NCI-H2171 (cell line): ENCODE data around the gene COQ3.
A peak's percentile ranks its signal among the peaks of the same experiment; 100 is the strongest.
"Not testable (repeated sequence)": the region's sequence is repeated elsewhere in the genome, so short reads cannot be mapped to it uniquely, and the experiment has no call there.

ENCODE experiments used
- DNase-seq: peaks from one replicate; lab custom pipeline; 2025; lab: John Stamatoyannopoulos, UW

COQ3 gene

GRCh38 chr6:99384507-99384906 lies 9.5 kb downstream of the COQ3 start:
- no peak for DNase-seq

- no peak for DNase-seq
Measured at GRCh38 chr6:99378636-99379035, 15.4 kb downstream of the COQ3 start.

DNA sequence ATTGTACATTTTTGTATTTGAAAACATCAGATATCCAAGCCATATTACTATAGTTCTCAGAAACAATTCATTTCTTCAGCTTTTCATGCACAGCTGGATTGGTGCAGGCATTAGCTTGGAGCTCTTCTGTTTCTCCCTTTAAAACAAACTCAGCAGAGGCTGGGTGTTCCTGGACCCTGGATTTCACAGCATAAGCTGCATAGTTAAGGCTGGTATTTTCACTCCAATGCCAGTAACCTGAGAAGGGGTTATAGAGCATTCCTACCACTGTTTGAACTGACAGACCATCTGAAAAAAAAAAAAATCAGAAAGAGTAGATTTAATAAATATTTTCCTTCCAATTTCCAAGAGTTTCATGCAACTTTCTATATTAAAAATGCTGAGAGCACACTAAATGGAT lies 24.5 kb downstream of the COQ3 start:
- DNase-seq, result no peak

DNA sequence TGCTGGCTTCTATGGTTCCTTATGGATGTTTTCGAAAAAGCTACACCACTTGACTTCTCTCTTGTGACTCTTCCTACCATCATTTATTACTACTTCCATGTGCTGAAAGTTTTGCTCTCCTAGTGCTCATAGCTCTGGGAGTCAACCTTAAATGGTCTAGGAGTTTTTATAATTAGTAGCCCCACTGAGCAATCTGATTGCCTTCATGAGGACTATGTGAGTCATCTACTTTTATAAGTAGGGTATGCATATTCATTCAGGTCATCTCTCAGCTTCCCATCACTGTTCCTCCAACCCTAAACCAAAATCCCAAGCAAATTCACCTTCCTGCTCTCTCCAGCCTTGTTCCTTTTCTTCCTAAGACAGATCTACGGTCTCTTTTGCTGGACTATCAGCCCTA lies 27.1 kb downstream of the COQ3 start:
- DNase-seq, result no peak

DNA sequence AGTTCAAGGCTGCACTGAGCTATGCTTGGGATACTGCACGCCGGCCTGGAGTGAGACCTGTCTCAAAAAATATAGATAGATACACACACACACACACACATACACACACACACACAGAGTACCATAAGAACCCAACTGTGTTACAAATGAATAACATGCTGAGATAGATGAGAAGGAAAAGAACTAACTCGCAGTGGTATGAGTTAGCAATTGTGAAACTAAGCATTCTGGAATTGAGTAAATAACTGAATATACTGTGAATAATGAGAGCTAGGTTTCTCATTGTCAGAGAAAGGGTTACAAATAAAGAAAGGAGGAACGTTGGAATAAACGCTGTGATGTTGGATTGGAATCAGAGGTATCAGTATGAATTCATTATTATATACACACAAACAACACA lies 30.0 kb downstream of the COQ3 start:
- no peak for DNase-seq

DNA sequence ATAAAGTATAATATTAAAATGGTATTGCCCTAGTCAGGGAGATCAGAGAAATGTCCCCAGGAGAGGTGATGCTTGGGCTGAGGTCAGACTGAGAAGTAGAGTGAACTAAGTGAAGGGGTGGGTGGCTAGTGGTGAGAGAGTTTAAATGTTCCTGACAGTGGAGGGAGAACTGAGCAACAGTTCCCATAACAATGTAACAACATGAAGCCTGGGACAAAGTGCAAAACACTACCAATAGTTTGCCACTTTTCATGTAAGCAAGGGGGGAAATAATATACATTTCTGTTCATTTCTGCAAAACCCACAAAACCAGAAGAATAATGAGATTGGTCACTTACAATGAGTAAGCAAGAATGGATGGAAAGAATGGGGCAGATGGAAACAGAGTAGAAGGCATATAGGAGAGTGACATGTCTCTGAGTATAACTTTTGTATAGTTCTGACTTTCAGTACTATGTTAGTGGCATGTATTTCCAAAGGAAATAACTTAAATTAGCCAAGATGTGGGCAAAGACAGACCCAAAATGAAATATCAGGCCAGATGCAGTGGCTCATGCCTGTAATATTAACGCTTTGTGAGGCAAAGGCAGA lies 31.2 kb downstream of the COQ3 start:
- DNase-seq, result no peak

GRCh38 chr6:99359800-99360199 lies 34.2 kb downstream of the COQ3 start:
- DNase-seq, result no peak

DNA sequence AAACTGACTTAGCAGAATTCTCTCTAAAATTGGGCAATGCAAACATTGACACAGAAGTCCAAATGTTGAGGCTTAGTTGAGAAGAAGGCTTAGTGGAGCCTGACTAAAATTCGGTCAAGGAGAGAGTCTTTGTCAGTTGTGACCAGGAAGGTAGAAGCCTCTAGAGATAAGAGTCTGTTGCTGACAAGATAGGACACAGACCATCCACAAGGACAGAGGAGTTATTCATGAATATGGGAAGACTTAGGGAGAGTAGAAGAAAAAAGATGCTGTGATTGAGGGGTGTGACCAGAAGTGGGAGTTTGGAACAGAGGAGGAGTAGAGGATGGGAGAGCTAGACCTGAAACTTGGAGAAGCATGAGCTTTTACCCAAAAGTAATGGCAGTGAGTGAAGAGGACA lies 37.4 kb downstream of the COQ3 start:
- DNase-seq, result no peak

GRCh38 chr6:99354983-99355382 lies 39.0 kb downstream of the COQ3 start:
- DNase-seq, result no peak

DNA sequence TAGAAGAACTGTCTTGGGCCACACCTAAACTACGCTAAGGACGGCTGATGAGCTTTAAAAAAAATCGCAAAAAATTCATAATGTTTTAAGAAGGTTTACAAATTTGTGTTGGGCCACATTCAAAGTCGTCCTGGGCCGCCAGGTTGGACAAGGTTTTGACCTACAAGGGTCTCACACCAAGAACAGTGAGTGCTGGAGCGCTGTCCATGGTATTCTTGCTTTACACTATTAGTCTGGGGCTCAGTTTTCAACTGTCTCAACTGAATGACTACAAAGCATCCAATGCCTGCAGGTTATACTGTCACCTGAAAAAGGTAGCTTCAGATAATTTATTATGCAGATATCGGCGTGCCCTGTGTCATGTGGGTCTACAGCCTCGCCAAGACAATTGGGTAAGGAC lies 40.9 kb downstream of the COQ3 start:
- DNase-seq, result no peak

- DNase-seq, result peak; percentile 5
Measured at GRCh38 chr6:99350573-99350972, 43.4 kb downstream of the COQ3 start.

DNA sequence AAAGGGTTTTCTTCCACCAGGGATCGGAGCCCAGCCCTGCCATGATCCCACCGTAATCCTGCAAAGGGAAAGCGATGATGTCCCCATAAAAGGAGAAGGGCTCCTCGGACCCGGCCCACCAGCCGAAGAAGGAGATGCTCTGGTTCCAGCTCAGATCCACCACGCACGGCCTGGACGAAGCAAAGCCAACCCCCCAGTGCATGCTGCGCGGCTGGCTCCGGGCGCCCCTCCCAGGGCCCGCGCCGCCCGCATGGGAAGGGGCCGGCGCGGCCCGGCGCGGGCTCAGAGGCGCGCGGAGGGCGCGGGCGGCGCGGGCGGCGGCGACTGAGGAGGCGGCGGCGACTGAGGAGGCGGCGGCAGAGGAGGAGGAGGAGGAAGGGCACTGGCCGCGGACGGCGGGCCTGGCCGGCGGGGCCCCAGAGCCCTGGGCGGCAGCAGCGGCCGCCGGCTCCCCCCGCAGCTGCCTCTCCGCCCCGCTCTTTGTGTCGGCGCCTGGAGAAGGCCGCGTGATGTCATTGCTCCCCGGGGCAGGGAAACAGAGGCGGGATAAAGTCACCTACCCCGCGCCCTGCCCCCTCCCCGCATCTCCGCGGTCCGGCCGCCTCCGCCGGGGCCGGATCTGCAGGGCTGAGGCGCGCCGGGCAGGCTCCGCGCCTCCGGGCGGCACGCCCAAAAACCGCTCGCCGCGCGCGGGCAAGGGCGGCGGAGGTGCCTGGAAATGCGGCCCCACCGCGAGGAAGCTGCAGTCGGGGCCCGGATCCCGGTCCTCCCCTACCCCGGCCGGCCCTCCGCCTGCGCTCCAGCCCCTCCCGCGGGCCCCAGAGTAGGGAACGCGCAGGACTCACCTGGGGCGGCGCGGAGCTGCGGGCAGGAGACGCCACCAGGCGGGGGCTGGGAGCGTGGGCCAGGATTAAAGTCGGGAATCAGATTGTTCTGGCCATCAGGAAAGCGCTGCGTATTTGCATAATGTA lies 44.5 kb downstream of the COQ3 start, which contains the start of gene FAXC:
FAXC (minus strand) TSS at position 504 of the 971 bp plus-strand sequence; CDS start at position 202, 302 bp downstream.
- peak; percentile 63 for DNase-seq

GRCh38 chr6:99348288-99349170 lies 45.5 kb downstream of the COQ3 start:
- DNase-seq, result no peak

GRCh38 chr6:99347804-99348203 lies 46.2 kb downstream of the COQ3 start:
- no peak for DNase-seq

GRCh38 chr6:99346595-99346994 lies 47.4 kb downstream of the COQ3 start:
- DNase-seq, result no peak

GRCh38 chr6:99345164-99345563 lies 48.8 kb downstream of the COQ3 start:
- no peak for DNase-seq

- no peak for DNase-seq
Measured at GRCh38 chr6:99344289-99344688, 49.7 kb downstream of the COQ3 start.

DNA sequence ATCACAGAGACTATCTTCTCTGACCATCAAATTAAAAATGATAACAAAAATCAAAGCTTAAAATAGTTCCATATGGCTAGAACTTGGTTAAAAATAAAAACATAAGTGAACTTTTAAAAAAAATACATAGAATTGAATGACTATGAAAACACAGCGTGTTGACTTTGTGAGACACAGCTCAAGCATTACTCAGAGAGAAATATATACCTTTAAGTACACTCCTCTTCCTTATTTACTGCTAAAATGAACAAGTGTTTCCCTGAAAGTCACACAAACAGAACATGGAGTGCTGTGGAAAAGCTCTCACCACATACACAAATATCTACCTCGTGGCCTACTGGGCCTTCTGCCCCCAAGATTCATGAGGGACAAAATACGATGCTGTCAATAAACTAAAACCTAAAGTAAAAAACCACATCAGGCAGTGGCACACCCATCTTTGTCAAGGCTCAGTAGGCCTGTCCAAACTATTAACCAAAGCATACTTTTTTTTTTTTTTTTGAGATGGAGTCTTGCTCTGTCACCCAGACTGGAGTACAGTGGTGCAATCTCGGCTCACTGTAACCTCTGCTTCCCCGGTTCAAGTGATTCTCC lies 52.0 kb downstream of the COQ3 start:
- no peak for DNase-seq

- peak; percentile 11 for DNase-seq
Measured at GRCh38 chr6:99338188-99338587, 55.8 kb downstream of the COQ3 start.

DNA sequence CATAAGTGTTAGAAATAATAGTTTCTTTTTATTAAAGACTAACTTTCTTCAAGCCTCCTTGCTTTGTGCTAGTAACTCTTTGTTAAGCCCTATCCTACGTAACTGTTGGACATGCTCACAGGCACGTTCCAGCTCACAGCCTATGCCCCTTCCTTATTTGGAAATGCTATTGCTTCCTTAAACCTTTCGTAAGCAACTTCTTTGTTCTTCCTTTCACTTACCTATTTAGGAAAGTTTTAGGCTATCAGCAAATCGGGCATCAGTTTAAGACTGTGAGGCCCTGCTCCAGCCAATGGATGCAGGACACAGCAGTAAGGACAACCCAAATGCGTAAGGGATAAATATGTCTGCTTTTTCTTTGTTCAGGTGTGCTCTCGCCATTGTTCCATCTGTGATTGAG lies 58.7 kb downstream of the COQ3 start:
- DNase-seq, result not testable (repeated sequence)

- peak; percentile 11 for DNase-seq
Measured at GRCh38 chr6:99334526-99335127, 59.4 kb downstream of the COQ3 start.

GRCh38 chr6:99333068-99333467 lies 60.9 kb downstream of the COQ3 start:
- DNase-seq, result no peak
